NCI-H1105 (cell line): ENCODE results near the gene SOCS7.

ENCODE experiments used
- DNase-seq: peaks from one replicate; lab custom pipeline; 2025; lab: John Stamatoyannopoulos, UW

Gene SOCS7

GRCh38 chr17:38364741-38365140, 13.1 kb downstream of the SOCS7 start:
- no peak for DNase-seq

- DNase-seq, result no peak
Measured at GRCh38 chr17:38369124-38369886, 17.7 kb downstream of the SOCS7 start.

- DNase-seq, result no peak
Measured at GRCh38 chr17:38379448-38379847, 27.8 kb downstream of the SOCS7 start.

GRCh38 chr17:38395090-38395489, 43.4 kb downstream of the SOCS7 start:
- DNase-seq, result no peak

DNA sequence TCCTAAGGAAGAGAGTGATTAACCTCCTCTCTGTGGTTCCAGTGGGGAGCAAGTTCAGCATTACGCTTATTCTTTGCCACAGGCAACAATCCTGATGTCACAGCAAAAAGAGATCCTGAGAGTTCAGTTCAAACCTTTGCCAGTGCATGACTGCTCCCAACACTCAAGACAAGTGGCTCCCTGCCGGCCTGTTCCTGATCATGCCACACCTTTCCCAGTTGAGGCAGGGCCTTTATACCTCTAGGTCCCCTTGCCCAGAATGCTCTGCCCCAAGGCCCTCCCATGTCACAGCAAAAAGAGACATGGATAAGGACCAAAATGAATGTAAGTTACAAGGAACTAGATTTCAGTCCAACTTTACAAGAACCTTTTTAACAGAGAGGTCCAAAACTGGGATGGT, 45.6 kb downstream of the SOCS7 start:
- DNase-seq, result no peak

- no peak for DNase-seq
Measured at GRCh38 chr17:38400286-38400685, 48.6 kb downstream of the SOCS7 start.

DNA sequence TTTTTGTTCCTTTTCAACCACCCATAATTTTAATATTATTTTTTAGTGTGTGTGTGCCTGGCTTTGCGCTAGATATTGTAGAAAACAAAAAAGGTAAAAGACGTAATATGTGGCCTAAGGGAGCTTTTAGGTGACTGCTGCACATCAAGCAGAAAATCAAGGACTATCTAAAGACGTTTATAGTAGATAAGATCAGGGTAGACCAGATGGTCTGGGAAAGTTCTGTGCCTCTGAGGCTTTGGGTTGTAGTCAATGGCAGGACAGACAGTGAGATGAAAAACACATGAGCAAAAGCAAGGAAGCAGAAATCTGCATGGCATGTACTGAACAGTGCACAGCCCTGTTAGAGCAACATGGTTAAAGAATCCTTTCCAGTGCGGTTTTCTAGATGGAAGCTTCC, 49.8 kb downstream of the SOCS7 start:
- no peak for DNase-seq

- DNase-seq, result no peak
Measured at GRCh38 chr17:38402897-38403296, 51.3 kb downstream of the SOCS7 start.

DNA sequence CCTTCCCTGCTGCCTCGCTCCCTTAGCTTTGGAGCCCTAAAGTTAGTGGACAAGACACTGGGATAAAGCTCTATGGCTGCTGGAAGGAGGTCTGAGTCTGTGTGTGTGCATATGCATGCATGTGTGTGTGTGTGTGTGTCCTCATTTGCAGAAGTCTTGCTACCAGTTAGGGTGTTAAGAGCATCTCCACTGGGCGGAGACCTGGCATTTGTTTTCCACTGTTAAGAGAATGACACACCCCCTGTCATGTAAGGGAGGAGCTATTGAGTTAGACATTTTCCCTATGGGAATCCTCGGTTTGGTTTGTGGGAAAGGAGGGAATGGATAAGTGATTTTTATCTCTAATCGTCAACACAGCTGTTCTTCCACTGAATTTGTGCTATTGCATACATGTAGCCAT, 51.8 kb downstream of the SOCS7 start:
- DNase-seq, result no peak

GRCh38 chr17:38404174-38404943, 52.7 kb downstream of the SOCS7 start:
- no peak for DNase-seq

GRCh38 chr17:38405654-38406053, 54.0 kb downstream of the SOCS7 start:
- no peak for DNase-seq

DNA sequence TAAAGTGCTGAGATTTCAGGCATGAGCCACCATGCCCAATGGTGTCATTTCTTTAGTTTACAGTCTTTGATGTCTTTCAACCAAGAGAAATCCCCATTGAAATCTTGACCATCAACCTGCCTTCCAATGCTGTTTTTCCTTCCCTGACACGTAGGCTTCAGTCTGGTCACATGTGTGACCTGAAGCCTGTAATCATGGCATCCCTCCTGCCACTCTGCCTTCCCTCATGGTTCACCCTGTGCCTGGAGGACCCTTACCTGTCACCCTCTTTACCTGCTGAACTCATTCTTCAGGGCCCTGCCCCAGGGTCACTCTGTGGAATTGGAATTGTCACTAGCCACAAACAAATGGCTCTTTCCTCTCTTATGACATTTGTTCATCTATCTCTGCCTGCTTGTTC, 58.6 kb downstream of the SOCS7 start:
- DNase-seq, result no peak

DNA sequence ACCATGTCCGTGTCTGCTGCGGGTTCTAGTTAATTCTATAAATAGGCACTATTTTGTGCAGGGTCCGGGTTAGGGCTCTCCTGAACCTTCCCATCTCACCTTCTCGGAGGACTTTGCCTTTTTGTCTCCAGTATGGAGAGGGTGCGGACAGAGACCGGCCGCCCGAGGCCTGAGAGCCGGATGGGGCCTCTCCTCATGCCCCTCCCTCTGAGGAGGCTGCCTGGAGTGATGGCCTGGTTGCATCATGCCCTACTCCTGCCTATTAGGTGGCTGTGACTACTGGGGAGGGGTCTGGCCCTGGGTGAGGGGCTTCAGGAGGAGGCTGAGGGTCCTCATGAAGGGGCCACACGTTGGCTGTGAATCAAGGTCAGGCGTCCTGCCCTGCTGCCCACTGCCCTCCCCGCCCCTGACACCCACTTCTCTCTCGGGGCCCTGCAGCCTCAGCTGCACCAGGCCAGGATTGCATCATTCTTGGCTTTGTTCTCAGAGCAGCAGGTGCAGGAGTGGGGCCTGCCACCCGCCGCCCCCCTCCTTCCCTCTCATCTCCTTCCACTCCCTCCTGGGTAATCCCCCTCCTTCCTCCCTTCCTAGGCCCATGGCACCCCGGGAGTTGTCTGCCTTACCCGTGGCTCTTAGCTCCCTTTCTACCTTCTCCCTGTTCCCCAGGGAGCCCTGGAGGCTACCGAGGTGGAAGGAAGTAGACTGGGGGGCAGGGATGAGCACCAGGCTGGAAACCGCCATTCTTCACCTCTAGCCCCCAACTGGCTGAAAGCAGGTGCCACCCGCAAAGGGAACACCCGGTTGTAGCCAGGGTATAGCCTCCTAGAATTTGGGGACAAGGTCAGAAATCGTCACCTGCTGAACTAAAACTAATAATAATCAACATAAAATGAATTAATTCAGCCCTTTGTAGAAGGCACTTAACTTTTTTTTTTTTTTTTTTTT, 63.9 kb downstream of the SOCS7 start:
- peak; percentile 92 for DNase-seq

DNA sequence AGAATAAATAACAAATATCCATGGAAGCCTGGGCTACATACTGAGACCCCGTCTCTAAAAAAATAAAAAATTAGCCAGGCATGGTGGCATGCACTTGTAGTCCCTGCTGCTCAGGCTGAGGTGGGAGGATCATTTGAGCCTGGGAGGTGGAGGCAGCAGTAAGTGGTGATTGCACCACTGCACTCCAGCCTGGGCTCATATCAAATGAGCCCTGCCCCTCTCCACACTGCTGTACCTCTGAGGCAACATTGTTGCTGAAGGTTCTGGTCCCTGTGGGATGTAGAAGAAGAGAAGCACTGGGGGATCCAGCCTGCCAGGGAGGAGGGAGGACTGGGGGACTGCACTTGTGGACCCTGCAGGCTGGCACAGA, 65.2 kb downstream of the SOCS7 start:
- no peak for DNase-seq

- no peak for DNase-seq
Measured at GRCh38 chr17:38417210-38417951, 65.7 kb downstream of the SOCS7 start.

GRCh38 chr17:38418062-38418692, 66.5 kb downstream of the SOCS7 start:
- no peak for DNase-seq

DNA sequence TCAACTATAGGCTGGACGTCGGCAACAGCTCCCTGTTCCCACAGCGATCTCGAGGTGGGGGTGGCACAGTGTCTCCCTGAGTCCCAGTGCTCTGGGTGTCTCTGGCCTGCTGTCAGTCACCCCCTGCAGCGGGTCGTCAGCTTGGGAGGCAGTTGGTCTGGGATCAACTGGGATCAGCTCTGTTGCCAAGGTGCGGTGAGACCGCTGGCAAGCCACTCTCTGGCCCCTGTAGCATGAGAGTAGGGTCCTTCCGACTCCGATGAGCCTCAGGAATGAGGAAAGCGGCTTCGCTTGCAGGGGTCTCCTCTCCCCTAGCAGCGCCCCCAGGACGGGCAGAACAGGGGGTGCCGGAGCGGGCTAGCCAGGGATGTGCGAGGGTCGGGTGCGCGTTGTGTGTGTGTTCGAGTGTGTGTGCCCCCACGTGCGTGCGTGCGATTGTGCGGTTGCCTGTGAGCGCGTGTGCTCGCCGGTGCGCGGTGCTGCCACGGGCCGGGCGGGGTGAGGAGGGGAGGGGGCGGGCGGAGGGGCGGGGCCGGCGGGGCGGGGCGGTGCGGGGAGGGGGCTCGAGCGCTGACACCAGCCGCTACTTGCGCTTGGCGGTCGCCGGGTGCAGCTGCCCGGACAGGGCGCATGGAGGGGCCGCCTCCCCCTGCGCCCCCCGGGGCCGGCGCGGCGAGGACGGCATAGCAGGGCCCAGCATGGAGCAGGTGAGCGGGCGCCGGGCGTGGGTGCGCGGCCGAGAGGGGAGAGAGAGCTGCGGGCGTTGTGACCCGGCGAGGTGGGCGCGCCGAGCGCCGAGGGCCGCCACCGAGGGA, 67.3 kb downstream of the SOCS7 start:
- no peak for DNase-seq

GRCh38 chr17:38419508-38419981, 67.9 kb downstream of the SOCS7 start:
- DNase-seq, result no peak

GRCh38 chr17:38420518-38420917, 68.9 kb downstream of the SOCS7 start:
- DNase-seq, result no peak

DNA sequence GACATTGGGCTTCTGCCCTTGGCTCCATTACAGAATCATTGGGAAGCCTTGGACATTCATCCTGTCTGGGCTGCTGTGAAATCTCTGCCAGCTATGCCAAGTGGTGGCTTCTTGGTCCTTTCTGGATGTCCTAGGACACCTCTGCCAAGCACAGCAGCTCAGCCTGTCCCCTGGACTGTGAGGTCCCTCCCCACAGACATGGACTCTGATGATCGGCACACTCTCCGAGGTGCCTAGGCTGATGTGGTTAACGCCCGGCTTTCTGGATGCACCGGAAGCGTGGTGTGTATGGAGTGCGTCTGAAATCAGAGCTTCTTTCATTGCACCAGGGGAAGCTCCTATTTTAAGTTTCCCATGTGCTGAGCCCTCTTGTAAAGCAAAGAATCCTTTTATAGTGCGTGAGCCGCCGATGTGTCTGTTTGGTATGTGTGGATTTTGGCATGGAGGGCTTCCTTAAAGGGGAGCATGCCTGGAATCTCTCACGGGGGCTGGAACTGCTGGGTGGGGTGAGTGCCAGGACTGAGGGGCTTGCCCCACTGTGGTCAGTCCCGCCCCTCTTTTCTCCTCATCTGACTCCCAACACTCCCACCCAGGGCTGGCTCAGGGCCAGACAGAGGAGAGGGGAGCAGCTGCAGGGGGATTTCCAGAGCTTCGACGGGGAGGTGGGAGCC, 69.7 kb downstream of the SOCS7 start:
- DNase-seq, result no peak
